A673 (cell line): Measurements from ENCODE around the gene PCDHGB2. TPM values are rescaled to one million over a fixed set of nuclear protein-coding genes. Genes with fewer than 3 reads are reported as not detected.
"Not testable (repeated sequence)": the region's sequence is repeated elsewhere in the genome, so short reads cannot be mapped to it uniquely, and the experiment has no call there.

ENCODE experiments used
- BruUV-seq: library from RNA; stranded (reverse); fragments of 400-500 nt; replicated peaks from 2 replicates; lab custom pipeline; 2021; lab: Mats Ljungman, UMichigan
- CTCF ChIA-PET: fragments of 300-600 bp; sonication (Branson Sonifier 250); formaldehyde crosslinking; loops from one replicate; lab custom pipeline; 2022; ENCODE audit warnings: antibody characterized with exemption; lab: Charles Lee
- POLR2A ChIA-PET: fragments of 300-600 bp; sonication (Branson Sonifier 250); formaldehyde crosslinking; loops from one replicate; lab custom pipeline; 2022; ENCODE audit warnings: antibody characterized with exemption; ENCODE audit not compliant: low non-redundant PET; lab: Charles Lee
- DNase-seq: peaks from one replicate; pipeline ENCODE4 v3.0.0-alpha.2; 2015; ENCODE audit warnings: low spot score
- H3K27ac ChIP-seq: fragments of 200-600 bp; sonication (generic); 2 replicates; pipeline ENCODE4 v1.5.1; 2016; ENCODE audit warnings: mixed run types, low read depth, mild to moderate bottlenecking, mixed read lengths, antibody characterized with exemption, low read length; ENCODE audit not compliant: poor library complexity, severe bottlenecking
- H3K27me3 ChIP-seq: fragments of 200-600 bp; sonication (generic); replicated peaks from 2 replicates; pipeline ENCODE4 v1.6.1; 2017; ENCODE audit warnings: mixed run types, low read depth, mild to moderate bottlenecking, mixed read lengths, antibody characterized with exemption, low read length; ENCODE audit not compliant: insufficient read depth, poor library complexity
- H3K36me3 ChIP-seq: fragments of 200-600 bp; sonication (generic); 2 replicates; pipeline ENCODE4 v1.6.1; 2016; ENCODE audit warnings: mixed run types, mild to moderate bottlenecking, mixed read lengths, antibody characterized with exemption, low read length; ENCODE audit not compliant: insufficient read depth, poor library complexity, severe bottlenecking
- H3K4me1 ChIP-seq: fragments of 200-600 bp; sonication (generic); 2 replicates; pipeline ENCODE4 v1.6.1; 2017; ENCODE audit warnings: mixed run types, mild to moderate bottlenecking, mixed read lengths, antibody characterized with exemption, low read length; ENCODE audit not compliant: insufficient read depth, poor library complexity, severe bottlenecking
- H3K4me3 ChIP-seq: fragments of 200-600 bp; sonication (generic); 2 replicates; pipeline ENCODE4 v1.5.1; 2016; ENCODE audit warnings: low read depth, mixed run types, mild to moderate bottlenecking, mixed read lengths, low read length; ENCODE audit not compliant: poor library complexity, severe bottlenecking
- H3K9me3 ChIP-seq: fragments of 200-600 bp; sonication (generic); 2 replicates; pipeline ENCODE4 v1.6.1; 2016; ENCODE audit warnings: mixed run types, low read depth, mild to moderate bottlenecking, mixed read lengths, antibody characterized with exemption, low read length; ENCODE audit not compliant: poor library complexity, severe bottlenecking
- EZH2 ChIP-seq: fragments of 200-600 bp; sonication (generic); IDR thresholded peaks from 2 replicates; pipeline ENCODE4 v1.6.1; 2017; ENCODE audit warnings: borderline replicate concordance, low read depth, mild to moderate bottlenecking, mixed read lengths, antibody characterized with exemption, low read length; ENCODE audit not compliant: poor library complexity, severe bottlenecking
- intact Hi-C: fragments of 100-400 bp; cut with micrococcal nuclease; formaldehyde crosslinking; loops from one replicate; pipeline ENCODE4 v1.10.0; 2022; ENCODE audit not compliant: unreplicated experiment
- total RNA-seq: library from RNA; stranded (reverse); gene quantifications from 2 replicates; pipeline ENCODE4 v1.2.3, GENCODE V29; 2021
- TF ChIP-seq, protein P1 (sequence below): fragments of 300-800, 200-600 bp; sonication (generic); conservative IDR thresholded peaks from 2 replicates; pipeline ENCODE4 v1.5.1; 2017; ENCODE audit warnings: low read depth, mild to moderate bottlenecking, antibody characterized with exemption, low read length, moderate library complexity, mixed read lengths

The PCDHGB2 gene
- total RNA-seq, 1 experiment from 2014 or later: 6.5 TPM

DNA sequence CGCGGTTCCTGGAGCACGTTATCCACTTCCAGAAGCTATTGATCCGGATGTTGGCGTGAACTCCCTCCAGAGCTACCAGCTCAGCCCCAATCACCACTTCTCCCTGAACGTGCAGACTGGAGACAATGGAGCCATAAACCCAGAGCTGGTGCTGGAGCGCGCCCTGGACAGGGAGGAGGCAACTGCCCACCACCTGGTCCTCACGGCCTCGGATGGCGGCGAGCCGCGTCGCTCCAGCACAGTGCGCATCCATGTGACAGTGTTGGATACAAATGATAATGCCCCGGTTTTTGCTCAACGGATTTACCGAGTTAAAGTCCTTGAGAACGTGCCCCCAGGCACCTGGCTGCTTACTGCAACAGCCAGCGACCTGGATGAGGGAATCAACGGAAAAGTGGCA lies 43.6 kb downstream of the PCDHGB2 start:
- POLR2A ChIA-PET: no interaction called here

DNA sequence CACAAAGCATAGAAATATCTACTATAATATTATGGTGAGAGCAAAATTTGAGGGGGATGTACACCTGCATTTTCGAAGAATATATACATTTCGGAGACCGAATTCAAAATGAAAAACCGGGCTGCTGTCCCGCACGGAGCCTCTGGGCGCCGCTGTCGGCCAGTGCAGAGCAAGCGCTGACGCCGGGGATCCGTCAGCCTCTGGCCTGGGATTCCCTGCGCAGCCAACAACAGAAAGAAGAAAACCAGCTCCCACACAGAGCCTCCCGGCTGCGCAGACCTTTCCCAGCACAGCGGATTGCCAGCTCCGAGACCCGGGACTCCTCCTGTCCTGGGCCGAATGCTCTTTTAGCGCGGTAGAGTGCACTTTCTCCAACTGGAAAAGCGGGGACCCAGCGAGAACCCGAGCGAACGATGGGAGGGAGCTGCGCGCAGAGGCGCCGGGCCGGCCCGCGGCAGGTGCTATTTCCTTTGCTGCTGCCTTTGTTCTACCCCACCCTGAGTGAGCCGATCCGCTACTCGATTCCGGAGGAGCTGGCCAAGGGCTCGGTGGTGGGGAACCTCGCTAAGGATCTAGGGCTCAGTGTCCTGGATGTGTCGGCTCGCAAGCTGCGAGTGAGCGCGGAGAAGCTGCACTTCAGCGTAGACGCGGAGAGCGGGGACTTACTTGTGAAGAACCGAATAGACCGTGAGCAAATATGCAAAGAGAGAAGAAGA lies 48.2 kb downstream of the PCDHGB2 start, which contains the start of gene PCDHGB6:
TSS of gene PCDHGB6 (plus strand) at position 232 of the 716 bp plus-strand sequence. CDS start at position 414, 182 bp downstream.
- intact Hi-C loops, BruUV-seq, H3K27ac ChIP-seq, H3K4me3 ChIP-seq, DNase-seq, H3K27me3 ChIP-seq, POLR2A ChIA-PET, CTCF ChIA-PET, H3K4me1 ChIP-seq: not testable (repeated sequence)
- peaks cover 48% of the 10 kb centered on the region for H3K36me3 ChIP-seq
- H3K9me3 ChIP-seq: peaks cover 81% of the 10 kb centered on the region

More for the DNA sequence above, 43.6 kb downstream of the PCDHGB2 start:
- intact Hi-C loops: no loop called here
- Histone ChIP-seq H3K4me3 (no peak overlapping the region), H3K36me3 (peaks cover 45% of the 10 kb centered on the region), H3K4me1 (no peaks in the 10 kb centered on the region), H3K27ac (no peak overlapping the region), H3K27me3 (no peaks in the 10 kb centered on the region), H3K9me3 (peaks cover 83% of the 10 kb centered on the region)
- TF ChIP-seq, protein P1, sequence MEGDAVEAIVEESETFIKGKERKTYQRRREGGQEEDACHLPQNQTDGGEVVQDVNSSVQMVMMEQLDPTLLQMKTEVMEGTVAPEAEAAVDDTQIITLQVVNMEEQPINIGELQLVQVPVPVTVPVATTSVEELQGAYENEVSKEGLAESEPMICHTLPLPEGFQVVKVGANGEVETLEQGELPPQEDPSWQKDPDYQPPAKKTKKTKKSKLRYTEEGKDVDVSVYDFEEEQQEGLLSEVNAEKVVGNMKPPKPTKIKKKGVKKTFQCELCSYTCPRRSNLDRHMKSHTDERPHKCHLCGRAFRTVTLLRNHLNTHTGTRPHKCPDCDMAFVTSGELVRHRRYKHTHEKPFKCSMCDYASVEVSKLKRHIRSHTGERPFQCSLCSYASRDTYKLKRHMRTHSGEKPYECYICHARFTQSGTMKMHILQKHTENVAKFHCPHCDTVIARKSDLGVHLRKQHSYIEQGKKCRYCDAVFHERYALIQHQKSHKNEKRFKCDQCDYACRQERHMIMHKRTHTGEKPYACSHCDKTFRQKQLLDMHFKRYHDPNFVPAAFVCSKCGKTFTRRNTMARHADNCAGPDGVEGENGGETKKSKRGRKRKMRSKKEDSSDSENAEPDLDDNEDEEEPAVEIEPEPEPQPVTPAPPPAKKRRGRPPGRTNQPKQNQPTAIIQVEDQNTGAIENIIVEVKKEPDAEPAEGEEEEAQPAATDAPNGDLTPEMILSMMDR: no peak
- no peak for TF ChIP-seq EZH2
- DNase-seq: no peak
- BruUV-seq: no TSS peak
- CTCF ChIA-PET: no interaction called here

DNA sequence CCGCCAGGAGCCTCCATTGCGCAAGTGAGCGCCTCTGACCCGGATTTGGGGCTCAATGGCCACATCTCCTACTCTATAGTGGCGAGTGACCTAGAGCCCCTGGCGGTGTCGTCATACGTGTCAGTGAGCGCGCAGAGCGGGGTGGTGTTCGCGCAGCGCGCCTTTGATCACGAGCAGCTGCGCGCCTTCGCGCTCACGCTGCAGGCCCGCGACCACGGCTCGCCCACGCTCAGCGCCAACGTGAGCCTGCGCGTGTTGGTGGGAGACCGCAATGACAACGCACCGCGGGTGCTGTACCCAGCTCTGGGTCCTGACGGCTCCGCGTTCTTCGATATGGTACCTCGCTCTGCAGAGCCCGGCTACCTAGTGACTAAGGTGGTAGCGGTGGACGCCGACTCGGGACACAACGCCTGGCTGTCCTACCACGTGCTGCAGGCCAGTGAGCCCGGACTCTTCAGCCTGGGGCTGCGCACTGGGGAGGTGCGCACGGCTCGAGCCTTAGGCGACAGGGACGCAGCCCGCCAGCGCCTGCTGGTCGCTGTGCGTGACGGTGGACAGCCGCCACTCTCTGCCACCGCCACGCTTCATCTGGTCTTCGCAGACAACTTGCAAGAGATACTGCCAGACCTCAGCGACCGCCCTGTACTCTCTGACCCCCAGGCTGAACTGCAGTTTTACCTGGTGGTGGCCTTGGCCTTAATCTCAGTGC lies 50.0 kb downstream of the PCDHGB2 start:
- TF ChIP-seq, protein P1: no peak
- no peak for TF ChIP-seq EZH2
- H3K27ac ChIP-seq: no peak overlapping the region
- peaks cover 51% of the 10 kb centered on the region for H3K36me3 ChIP-seq
- no peaks in the 10 kb centered on the region for H3K4me1 ChIP-seq
- ChIA-PET POLR2A (no interaction called here), CTCF (no interaction called here)
- no peak for DNase-seq
- no TSS peak for BruUV-seq
- peaks cover 83% of the 10 kb centered on the region for H3K9me3 ChIP-seq
- intact Hi-C loops: no loop called here
- no peaks in the 10 kb centered on the region for H3K27me3 ChIP-seq
- H3K4me3 ChIP-seq: no peak overlapping the region
